ENCODE data around the gene KRTAP1-1.
"Not testable (repeated sequence)": the region's sequence is repeated elsewhere in the genome, so short reads cannot be mapped to it uniquely, and the experiment has no call there.

KRTAP1-1 gene

GRCh38 chr17:41054556-41054955 lies 13.3 kb upstream of the KRTAP1-1 start:
- DNase-seq, result not testable (repeated sequence)

- no peak for DNase-seq
These were observed 12.8 kb upstream of the KRTAP1-1 start for GRCh38 chr17:41054025-41054424.

- no peak for DNase-seq
These were observed 11.3 kb upstream of the KRTAP1-1 start for GRCh38 chr17:41052566-41052965.

GRCh38 chr17:41049110-41049509 lies 7.9 kb upstream of the KRTAP1-1 start:
- no peak for DNase-seq

GRCh38 chr17:41048441-41048840 lies 7.2 kb upstream of the KRTAP1-1 start:
- no peak for DNase-seq

- not testable (repeated sequence) for DNase-seq
These were observed 5.7 kb upstream of the KRTAP1-1 start, which contains the start of gene KRTAP2-1 for GRCh38 chr17:41046735-41047465. TSS of gene KRTAP2-1 (minus strand) at chr17:41047316. CDS start at chr17:41047267, 49 bp downstream.

GRCh38 chr17:41042953-41043352 lies 1.7 kb upstream of the KRTAP1-1 start:
- DNase-seq, result no peak

GRCh38 chr17:41037853-41038350 lies 3.3 kb downstream of the KRTAP1-1 start:
- DNase-seq, result no peak

- DNase-seq, result not testable (repeated sequence)
These were observed 6.8 kb downstream of the KRTAP1-1 start, which contains the start of gene KRTAP1-3 for GRCh38 chr17:41034346-41034935. TSS of gene KRTAP1-3 (minus strand) at chr17:41034874. CDS start at chr17:41034821, 53 bp downstream.

GRCh38 chr17:41029633-41030245 lies 11.5 kb downstream of the KRTAP1-1 start, which contains the start of gene KRTAP1-4:
TSS of gene KRTAP1-4 (minus strand) at chr17:41030195. CDS start at chr17:41030078, 117 bp downstream.
- DNase-seq, result no peak

- DNase-seq, result no peak
These were observed 14.4 kb downstream of the KRTAP1-1 start, which contains the start of gene KRTAP1-5 for GRCh38 chr17:41026715-41027471. TSS of gene KRTAP1-5 (minus strand) at chr17:41027208. CDS start at chr17:41027155, 53 bp downstream.

GRCh38 chr17:41024697-41025096 lies 16.6 kb downstream of the KRTAP1-1 start:
- DNase-seq, result no peak

GRCh38 chr17:41020336-41020735 lies 20.9 kb downstream of the KRTAP1-1 start:
- DNase-seq, result no peak

GRCh38 chr17:41019415-41019814 lies 21.8 kb downstream of the KRTAP1-1 start:
- no peak for DNase-seq

GRCh38 chr17:41018541-41018940 lies 22.7 kb downstream of the KRTAP1-1 start:
- DNase-seq, result no peak

GRCh38 chr17:41016578-41017215 lies 24.6 kb downstream of the KRTAP1-1 start:
- DNase-seq, result no peak

GRCh38 chr17:41015454-41015853 lies 25.8 kb downstream of the KRTAP1-1 start:
- DNase-seq, result no peak

- DNase-seq, result no peak
These were observed 27.6 kb downstream of the KRTAP1-1 start for GRCh38 chr17:41013606-41014005.

GRCh38 chr17:41013181-41013580 lies 28.1 kb downstream of the KRTAP1-1 start:
- no peak for DNase-seq

- DNase-seq, result no peak
These were observed 28.7 kb downstream of the KRTAP1-1 start for GRCh38 chr17:41012326-41013120.

GRCh38 chr17:41010441-41010840 lies 30.8 kb downstream of the KRTAP1-1 start:
- DNase-seq, result no peak

Measured in activated gamma-delta T cell treated with Interleukin-2 at 50 U/mL for 16 hours (primary cell).